Tibial nerve (tissue), 4 donors: ENCODE results near the gene TBC1D22A.

Experiments
- CTCF ChIP-seq, 5 experiments: fragments of 200-600 bp in 3 of 5; fragments of 450-650 bp in 2 of 5; sonication (generic) in 3 of 5; IDR thresholded peaks; one replicate each; pipeline ENCODE4 v1.5.1; 2016 to 2019; ENCODE audit warnings: antibody characterized with exemption in 5 of 5, mild to moderate bottlenecking in 3 of 5, moderate library complexity in 2 of 5
- EP300 ChIP-seq, 2 donors: sonication (generic); formaldehyde crosslinking; IDR thresholded peaks; one replicate each; pipeline ENCODE4 v1.6.1; 2017; ENCODE audit warnings: antibody characterized with exemption in 2 of 2, mild to moderate bottlenecking in 1 of 2
- POLR2A ChIP-seq, 2 donors: fragments of 450-650 bp; IDR thresholded peaks; one replicate each; pipeline ENCODE4 v1.6.1; 2017; ENCODE audit warnings: antibody characterized with exemption in 2 of 2, mild to moderate bottlenecking in 2 of 2, moderate library complexity in 2 of 2

- TF ChIP-seq CTCF (IDR thresholded peaks at IDR 0.05) (no peak), POLR2A (IDR thresholded peaks at IDR 0.05) (no peak), EP300 (IDR thresholded peaks at IDR 0.05) (no peak)
Measured at GRCh38 chr22:46961591-46962295, 199.3 kb downstream of the TBC1D22A start.
